ENCODE results near the gene PAPSS2. TPM values are rescaled to one million over a fixed set of nuclear protein-coding genes. Genes with fewer than 3 reads are reported as not detected.

Gene PAPSS2
- total RNA-seq, 1 experiment from 2014 or later = 22.1 TPM

GRCh38 chr10:87761153-87761552 is 101.5 kb downstream of the PAPSS2 start (continued):
- TF ChIP-seq SOX15 (CRISPR knock-in tag; IDR thresholded peaks at IDR 0.05) = no peak
- no peak for TF ChIP-seq CBFB (CRISPR knock-in tag; IDR thresholded peaks at IDR 0.05; ENCODE audit: low read depth)
- no peak for TF ChIP-seq FOXP4 (CRISPR knock-in tag; IDR thresholded peaks at IDR 0.05)
- TF ChIP-seq AFF4 (CRISPR knock-in tag; IDR thresholded peaks at IDR 0.05; ENCODE audit: borderline replicate concordance) = no peak
- TF ChIP-seq RORB (CRISPR knock-in tag; IDR thresholded peaks at IDR 0.05) = no peak
- no peak for TF ChIP-seq ZNF423 (CRISPR knock-in tag; IDR thresholded peaks at IDR 0.05)
- TF ChIP-seq IRF1 (CRISPR knock-in tag; IDR thresholded peaks at IDR 0.05) = no peak
- TF ChIP-seq CREM (CRISPR knock-in tag; IDR thresholded peaks at IDR 0.05) = no peak
- TF ChIP-seq SMAD4 (CRISPR knock-in tag; IDR thresholded peaks at IDR 0.05) = no peak
- TF ChIP-seq GTF2I (CRISPR knock-in tag; conservative IDR thresholded peaks at IDR 0.05) = no peak
- TF ChIP-seq USF2 (CRISPR knock-in tag; IDR thresholded peaks at IDR 0.05) = no peak

- H3K9me3 Mint-ChIP-seq = no peaks in the 10 kb centered on the region
- POLR2A ChIA-PET = no interaction called here
- CTCF ChIA-PET = interaction anchor here (1.9 kb wide), 1 partner anchor 12 kb away, joined by 6 read pairs; no protein-coding TSS in a partner anchor
- TF ChIP-seq ATF3 (CRISPR knock-in tag; conservative IDR thresholded peaks at IDR 0.05) (no peak), GABPB1 (CRISPR knock-in tag; IDR thresholded peaks at IDR 0.05) (no peak), CBFB (CRISPR knock-in tag; IDR thresholded peaks at IDR 0.05; ENCODE audit: low read depth) (no peak), NFE2L1 (CRISPR knock-in tag; IDR thresholded peaks at IDR 0.05) (no peak), ESRRA (CRISPR knock-in tag; IDR thresholded peaks at IDR 0.05; ENCODE audit: borderline replicate concordance) (no peak), SP1 (CRISPR knock-in tag; conservative IDR thresholded peaks at IDR 0.05) (no peak), SMAD4 (CRISPR knock-in tag; IDR thresholded peaks at IDR 0.05) (no peak), ZNF671 (CRISPR knock-in tag; IDR thresholded peaks at IDR 0.05) (no peak), RELA (CRISPR knock-in tag; IDR thresholded peaks at IDR 0.05; ENCODE audit: borderline replicate concordance) (no peak), MYBL2 (CRISPR knock-in tag; IDR thresholded peaks at IDR 0.05) (no peak)
- 0 out of 2 replicates have a peak overlapping the region, but pooled peaks have one; percentile 3 for H3K27ac Mint-ChIP-seq
- DNase-seq (ENCODE audit: low spot score) (no peak), ATAC-seq (no peak)
- H3K4me3 Mint-ChIP-seq = no peak overlapping the region
- H3K4me1 Mint-ChIP-seq = peaks cover 6% of the 10 kb centered on the region
- peaks cover 4% of the 10 kb centered on the region for H3K36me3 Mint-ChIP-seq
- no peaks in the 10 kb centered on the region for H3K27me3 Mint-ChIP-seq (ENCODE audit: low read depth)
These were observed 102.2 kb downstream of the PAPSS2 start for GRCh38 chr10:87761892-87762291.

Data from WTC11 (cell line).